ENCODE measurements around the gene CHGA. TPM values are rescaled to one million over a fixed set of nuclear protein-coding genes. Genes with fewer than 3 reads are reported as not detected.

CHGA gene
- total RNA-seq, 4 donors from 2014 or later, result 0.69 TPM; not detected in 3

- no peak for ATAC-seq (ENCODE audit: low FRiP score)
- DNase-seq (ENCODE audit: low spot score), result no peak
- TF ChIP-seq, protein P1, sequence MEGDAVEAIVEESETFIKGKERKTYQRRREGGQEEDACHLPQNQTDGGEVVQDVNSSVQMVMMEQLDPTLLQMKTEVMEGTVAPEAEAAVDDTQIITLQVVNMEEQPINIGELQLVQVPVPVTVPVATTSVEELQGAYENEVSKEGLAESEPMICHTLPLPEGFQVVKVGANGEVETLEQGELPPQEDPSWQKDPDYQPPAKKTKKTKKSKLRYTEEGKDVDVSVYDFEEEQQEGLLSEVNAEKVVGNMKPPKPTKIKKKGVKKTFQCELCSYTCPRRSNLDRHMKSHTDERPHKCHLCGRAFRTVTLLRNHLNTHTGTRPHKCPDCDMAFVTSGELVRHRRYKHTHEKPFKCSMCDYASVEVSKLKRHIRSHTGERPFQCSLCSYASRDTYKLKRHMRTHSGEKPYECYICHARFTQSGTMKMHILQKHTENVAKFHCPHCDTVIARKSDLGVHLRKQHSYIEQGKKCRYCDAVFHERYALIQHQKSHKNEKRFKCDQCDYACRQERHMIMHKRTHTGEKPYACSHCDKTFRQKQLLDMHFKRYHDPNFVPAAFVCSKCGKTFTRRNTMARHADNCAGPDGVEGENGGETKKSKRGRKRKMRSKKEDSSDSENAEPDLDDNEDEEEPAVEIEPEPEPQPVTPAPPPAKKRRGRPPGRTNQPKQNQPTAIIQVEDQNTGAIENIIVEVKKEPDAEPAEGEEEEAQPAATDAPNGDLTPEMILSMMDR (IDR thresholded peaks at IDR 0.05), result no peak
Measured at GRCh38 chr14:92926180-92926845, 3.4 kb downstream of the CHGA start.

DNA sequence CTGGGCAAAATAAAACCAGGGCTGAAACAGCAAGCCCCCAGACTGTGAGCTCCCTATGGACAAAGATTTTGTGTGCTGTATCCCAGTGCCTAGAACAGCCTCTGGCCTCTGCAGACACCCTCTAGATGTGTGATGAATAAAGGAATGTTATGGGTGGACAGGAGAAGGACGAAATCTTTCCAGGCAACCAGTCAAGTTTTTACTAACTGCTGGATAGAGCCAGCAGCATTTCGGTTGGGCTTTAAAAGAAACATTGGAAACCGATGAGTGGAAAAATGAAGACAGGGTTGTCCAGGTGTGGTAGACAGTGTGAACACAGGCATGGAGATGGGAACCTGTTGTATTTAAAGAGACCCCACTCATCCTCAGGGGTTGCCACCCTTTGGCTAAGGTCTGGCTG lies 4.0 kb downstream of the CHGA start:
- TF ChIP-seq, protein P1 (IDR thresholded peaks at IDR 0.05), result no peak
- DNase-seq (ENCODE audit: low spot score) (no peak), ATAC-seq (ENCODE audit: low FRiP score) (no peak)

- TF ChIP-seq, protein P1 (IDR thresholded peaks at IDR 0.05), result no peak
- no peak for DNase-seq (ENCODE audit: low spot score)
- no peak for ATAC-seq (ENCODE audit: low FRiP score)
Measured at GRCh38 chr14:92927349-92928257, 4.7 kb downstream of the CHGA start.

GRCh38 chr14:92928258-92928629 lies 5.3 kb downstream of the CHGA start:
- no peak for ATAC-seq (ENCODE audit: low FRiP score)
- no peak for DNase-seq (ENCODE audit: low spot score)
- TF ChIP-seq, protein P1 (IDR thresholded peaks at IDR 0.05), result no peak

DNA sequence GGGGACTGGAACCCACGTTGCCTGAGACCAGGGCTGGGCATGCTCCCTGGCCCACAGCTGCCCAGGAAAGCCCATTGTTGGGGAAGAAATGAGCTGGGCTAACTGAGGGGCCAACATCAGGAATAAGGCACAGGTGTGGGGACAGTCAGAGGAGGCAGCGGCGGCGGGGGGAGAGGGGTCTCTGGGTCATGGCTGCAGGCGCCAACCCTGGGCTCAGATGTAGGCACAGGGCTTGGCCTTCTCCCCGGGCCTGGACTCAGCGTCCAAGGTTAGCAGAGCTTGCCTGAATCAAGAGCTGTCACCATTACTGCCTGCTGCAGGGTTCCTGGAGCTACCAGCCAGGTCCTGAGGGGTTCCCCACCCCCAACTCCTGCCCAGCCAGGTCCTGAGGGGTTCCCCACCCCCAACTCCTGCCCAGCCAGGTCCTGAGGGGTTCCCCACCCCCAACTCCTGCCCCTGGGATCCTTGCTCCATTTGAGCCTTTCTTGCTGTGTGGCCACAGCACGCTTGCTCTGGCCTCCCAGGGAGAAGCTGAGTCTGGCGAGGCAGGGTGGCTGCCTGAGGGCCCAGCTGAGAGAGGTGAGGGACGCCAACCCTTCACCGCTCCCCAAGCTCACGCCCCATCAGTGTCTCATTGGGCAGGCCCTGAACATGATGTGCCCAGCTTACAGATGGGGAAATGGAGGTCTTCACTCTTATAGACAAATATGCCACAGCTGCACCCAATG lies 6.2 kb downstream of the CHGA start:
- no peak for DNase-seq (ENCODE audit: low spot score)
- TF ChIP-seq, protein P1 (IDR thresholded peaks at IDR 0.05), result no peak
- no peak for ATAC-seq (ENCODE audit: low FRiP score)

- TF ChIP-seq, protein P1 (IDR thresholded peaks at IDR 0.05), result no peak
- ATAC-seq (ENCODE audit: low FRiP score), result no peak
- no peak for DNase-seq (ENCODE audit: low spot score)
Measured at GRCh38 chr14:92929689-92930608, 7.0 kb downstream of the CHGA start.
